Measurements from ENCODE around the gene ECE1. TPM values are rescaled to one million over a fixed set of nuclear protein-coding genes. Genes with fewer than 3 reads are reported as not detected.

ECE1 gene
- total and polyA plus RNA-seq, 2 of the 13 experiments (the other 11 are each of a cell fraction or from before 2014, with no cell fraction given): 13.5 to 21.2 TPM

- TF ChIP-seq ZNF275 (CRISPR knock-in tag; IDR thresholded peaks at IDR 0.05; ENCODE audit: borderline replicate concordance): peak; percentile 77; the same call in 1 of the 2 replicates
- peak; percentile 97 for TF ChIP-seq ESRRA (CRISPR knock-in tag; IDR thresholded peaks at IDR 0.05; ENCODE audit: low read depth)
- TF ChIP-seq, protein P1, sequence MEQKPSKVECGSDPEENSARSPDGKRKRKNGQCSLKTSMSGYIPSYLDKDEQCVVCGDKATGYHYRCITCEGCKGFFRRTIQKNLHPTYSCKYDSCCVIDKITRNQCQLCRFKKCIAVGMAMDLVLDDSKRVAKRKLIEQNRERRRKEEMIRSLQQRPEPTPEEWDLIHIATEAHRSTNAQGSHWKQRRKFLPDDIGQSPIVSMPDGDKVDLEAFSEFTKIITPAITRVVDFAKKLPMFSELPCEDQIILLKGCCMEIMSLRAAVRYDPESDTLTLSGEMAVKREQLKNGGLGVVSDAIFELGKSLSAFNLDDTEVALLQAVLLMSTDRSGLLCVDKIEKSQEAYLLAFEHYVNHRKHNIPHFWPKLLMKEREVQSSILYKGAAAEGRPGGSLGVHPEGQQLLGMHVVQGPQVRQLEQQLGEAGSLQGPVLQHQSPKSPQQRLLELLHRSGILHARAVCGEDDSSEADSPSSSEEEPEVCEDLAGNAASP (CRISPR knock-in tag; IDR thresholded peaks at IDR 0.05; ENCODE audit: borderline replicate concordance): peak; percentile 65; the same call in 1 of the 2 replicates
- TF ChIP-seq, protein P2, sequence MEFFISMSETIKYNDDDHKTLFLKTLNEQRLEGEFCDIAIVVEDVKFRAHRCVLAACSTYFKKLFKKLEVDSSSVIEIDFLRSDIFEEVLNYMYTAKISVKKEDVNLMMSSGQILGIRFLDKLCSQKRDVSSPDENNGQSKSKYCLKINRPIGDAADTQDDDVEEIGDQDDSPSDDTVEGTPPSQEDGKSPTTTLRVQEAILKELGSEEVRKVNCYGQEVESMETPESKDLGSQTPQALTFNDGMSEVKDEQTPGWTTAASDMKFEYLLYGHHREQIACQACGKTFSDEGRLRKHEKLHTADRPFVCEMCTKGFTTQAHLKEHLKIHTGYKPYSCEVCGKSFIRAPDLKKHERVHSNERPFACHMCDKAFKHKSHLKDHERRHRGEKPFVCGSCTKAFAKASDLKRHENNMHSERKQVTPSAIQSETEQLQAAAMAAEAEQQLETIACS (CRISPR knock-in tag; IDR thresholded peaks at IDR 0.05): no peak
- TF ChIP-seq CSRNP2 (CRISPR knock-in tag; conservative IDR thresholded peaks at IDR 0.05; ENCODE audit: low read depth): no peak
- peak; percentile 89 for TF ChIP-seq SKIL (CRISPR knock-in tag; IDR thresholded peaks at IDR 0.05; ENCODE audit: borderline replicate concordance)
- TF ChIP-seq MAFK (conservative IDR thresholded peaks at IDR 0.05 in 1 of 2, IDR thresholded peaks at IDR 0.05 in 1 of 2; ENCODE audit: low read length in 2 of 2): no peak
- TF ChIP-seq ZBTB20 (CRISPR knock-in tag; IDR thresholded peaks at IDR 0.05; ENCODE audit: borderline replicate concordance, low read depth): peak; percentile 39; the same call in 1 of the 2 replicates
- no peak for TF ChIP-seq CREB1 (IDR thresholded peaks at IDR 0.05)
- TF ChIP-seq CREB1 (CRISPR knock-in tag; IDR thresholded peaks at IDR 0.05): peak; percentile 84
- TF ChIP-seq ZNF607 (CRISPR knock-in tag; IDR thresholded peaks at IDR 0.05; ENCODE audit: borderline replicate concordance): no peak
- TF ChIP-seq ZNF367 (CRISPR knock-in tag; IDR thresholded peaks at IDR 0.05; ENCODE audit: borderline replicate concordance): no peak
- TF ChIP-seq, protein P3, sequence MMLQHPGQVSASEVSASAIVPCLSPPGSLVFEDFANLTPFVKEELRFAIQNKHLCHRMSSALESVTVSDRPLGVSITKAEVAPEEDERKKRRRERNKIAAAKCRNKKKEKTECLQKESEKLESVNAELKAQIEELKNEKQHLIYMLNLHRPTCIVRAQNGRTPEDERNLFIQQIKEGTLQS (CRISPR knock-in tag; IDR thresholded peaks at IDR 0.05): peak; percentile 89
- no peak for TF ChIP-seq ZNF484 (CRISPR knock-in tag; IDR thresholded peaks at IDR 0.05; ENCODE audit: borderline replicate concordance, low read depth)
- peak; percentile 81; the same call in 1 of the 2 replicates for TF ChIP-seq ZNF124 (CRISPR knock-in tag; IDR thresholded peaks at IDR 0.05)
- no peak for TF ChIP-seq CBX2 (IDR thresholded peaks at IDR 0.05; ENCODE audit: low read depth, low read length)
- TF ChIP-seq CBX2 (CRISPR knock-in tag; IDR thresholded peaks at IDR 0.05; ENCODE audit: low read depth): no peak
- TF ChIP-seq PPARG (CRISPR knock-in tag; conservative IDR thresholded peaks at IDR 0.05): peak; percentile 81
These were observed 39.1 kb upstream of the ECE1 start (continued) for GRCh38 chr1:21329209-21329844.

All from HepG2 (cell line).